NCI-H460 (cell line): ENCODE results near the gene KRT76. TPM values are rescaled to one million over a fixed set of nuclear protein-coding genes. Genes with fewer than 3 reads are reported as not detected.
"Not testable (repeated sequence)": the region's sequence is repeated elsewhere in the genome, so short reads cannot be mapped to it uniquely, and the experiment has no call there.

ENCODE experiments used
- DNase-seq: peaks from one replicate; pipeline ENCODE4 v3.0.0-alpha.2; 2016; ENCODE audit warnings: low read depth; ENCODE audit errors: extremely low read depth
- total RNA-seq: library from RNA; depleted of rRNA; stranded (reverse); fragments of >200 nt; shearing (Covaris generic); gene quantifications from 2 replicates; pipeline ENCODE4 v1.2.3, GENCODE V29; 2014

KRT76 gene
- total RNA-seq, 1 experiment from 2014 or later = not detected

DNA sequence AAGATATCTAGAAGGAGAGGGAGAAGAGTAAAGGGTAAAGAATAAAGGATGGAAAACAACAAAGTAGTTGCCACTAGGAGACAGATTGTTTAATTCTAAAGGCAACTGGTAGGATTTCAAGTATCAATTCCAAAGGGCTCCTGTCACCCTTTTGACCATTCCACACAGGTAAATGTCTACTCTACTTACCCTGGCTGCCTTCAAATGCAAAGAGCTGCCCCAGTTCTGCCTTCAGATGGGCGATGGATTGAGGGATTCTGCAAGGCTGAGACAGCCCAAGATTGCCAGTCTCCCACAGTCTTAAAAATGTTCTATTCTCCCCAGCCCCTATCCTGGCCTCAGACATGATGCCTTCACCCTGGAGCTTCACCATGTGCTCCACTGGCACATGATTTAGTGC, 11.4 kb downstream of the KRT76 start:
- DNase-seq = no peak

DNA sequence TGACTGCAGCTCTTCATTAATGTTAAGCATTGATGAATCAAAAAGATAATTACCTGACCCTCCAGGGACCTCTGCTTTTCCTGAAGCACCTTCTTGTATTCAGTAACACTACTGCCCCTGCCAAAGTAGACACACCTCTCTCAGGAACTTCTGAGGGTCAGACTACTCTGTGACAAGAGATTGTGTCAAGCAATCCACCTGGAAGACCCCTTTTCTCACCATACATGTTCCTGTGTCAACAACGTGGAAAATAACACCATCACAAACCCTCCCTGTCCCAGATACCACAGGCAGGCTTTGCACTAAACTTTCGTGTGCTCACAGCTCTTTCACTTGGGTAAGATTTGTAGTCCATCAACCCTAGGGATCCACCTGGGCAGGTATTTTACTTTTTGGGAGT, 13.2 kb downstream of the KRT76 start:
- DNase-seq = no peak

DNA sequence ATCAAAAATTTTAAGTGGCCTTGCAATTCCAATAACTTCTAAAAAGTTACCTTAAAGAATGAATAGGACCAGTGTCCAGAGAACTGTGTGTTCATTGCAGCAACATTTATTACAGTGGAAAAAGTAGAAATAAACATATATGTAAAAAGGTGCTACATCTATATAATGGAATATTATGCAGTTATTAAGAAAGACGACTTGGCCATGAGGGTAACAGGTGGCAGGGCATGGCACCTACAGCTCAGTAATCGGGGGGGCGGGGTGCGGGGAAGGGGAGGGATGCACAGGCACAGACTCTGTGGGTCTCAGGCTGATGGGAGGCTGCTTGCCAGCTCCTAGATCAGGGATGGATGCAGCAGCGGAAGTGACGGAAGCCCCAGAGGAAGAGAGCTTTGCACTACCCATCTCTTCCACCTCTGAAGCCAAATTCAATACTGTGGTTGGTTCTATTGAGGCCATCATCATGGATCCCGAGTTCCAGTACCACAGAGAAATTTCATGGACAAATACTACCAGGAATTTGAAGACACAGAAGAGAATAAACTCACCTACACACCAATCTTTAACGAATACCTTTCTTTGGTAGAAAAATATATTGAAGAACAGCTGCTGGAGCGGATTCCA, 14.0 kb downstream of the KRT76 start:
- DNase-seq = no peak

DNA sequence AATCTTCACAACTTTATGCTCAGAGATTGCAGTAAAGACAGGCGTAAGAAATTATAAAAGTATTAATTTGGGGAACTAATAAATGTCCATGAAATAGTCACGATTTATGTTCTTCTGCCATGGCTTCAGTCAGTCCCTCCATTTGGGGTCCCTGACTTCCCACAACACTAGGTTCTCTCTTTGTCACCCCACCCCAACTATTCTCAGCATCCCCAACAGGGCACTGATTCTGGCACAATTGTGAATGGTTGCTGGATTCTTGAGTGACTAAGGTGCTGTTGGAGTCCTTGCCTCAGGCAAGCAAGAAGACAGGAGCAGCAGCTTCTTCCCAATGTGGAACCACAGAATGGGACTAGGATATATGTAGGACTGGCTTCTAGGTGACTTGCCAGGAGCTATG, 15.3 kb downstream of the KRT76 start:
- no peak for DNase-seq

DNA sequence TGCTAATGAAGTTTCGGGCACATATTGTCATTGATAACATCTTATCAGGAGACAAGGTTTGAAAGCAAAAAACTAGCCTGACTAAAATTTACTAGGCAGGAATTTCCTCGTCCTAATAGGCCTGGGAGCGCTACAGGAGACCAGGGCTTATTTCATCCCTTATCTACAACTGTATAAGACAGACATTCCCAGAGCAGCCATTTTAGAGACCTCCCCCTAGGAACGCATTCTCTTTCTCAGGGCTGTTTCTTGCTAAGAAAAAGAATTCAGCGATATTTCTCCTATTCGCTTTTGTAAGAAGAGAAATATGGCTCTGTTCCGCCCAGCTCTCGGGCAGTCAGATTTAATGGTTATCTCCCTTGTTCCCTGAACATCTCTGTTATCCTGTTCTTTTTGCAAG, 15.9 kb downstream of the KRT76 start:
- not testable (repeated sequence) for DNase-seq

DNA sequence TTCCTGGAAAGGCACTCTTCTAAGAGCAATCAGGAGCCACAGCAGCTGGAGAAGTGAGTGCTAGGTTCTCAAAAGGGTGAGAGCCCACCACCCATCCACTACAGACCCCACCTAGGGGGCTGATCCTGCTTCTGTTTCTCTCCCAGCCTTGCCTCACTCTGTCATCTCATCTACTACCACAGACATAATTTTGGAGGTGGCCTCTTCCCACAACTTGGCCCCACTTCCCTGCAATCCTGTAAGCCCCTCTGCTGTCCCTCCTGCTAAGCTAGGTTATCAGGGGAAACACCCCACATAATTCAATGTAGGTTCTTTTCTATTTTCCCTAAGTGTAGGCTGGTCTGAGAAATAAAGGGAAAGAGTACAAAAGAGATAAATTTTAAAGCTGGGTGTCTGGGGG, 16.5 kb downstream of the KRT76 start:
- no peak for DNase-seq

DNA sequence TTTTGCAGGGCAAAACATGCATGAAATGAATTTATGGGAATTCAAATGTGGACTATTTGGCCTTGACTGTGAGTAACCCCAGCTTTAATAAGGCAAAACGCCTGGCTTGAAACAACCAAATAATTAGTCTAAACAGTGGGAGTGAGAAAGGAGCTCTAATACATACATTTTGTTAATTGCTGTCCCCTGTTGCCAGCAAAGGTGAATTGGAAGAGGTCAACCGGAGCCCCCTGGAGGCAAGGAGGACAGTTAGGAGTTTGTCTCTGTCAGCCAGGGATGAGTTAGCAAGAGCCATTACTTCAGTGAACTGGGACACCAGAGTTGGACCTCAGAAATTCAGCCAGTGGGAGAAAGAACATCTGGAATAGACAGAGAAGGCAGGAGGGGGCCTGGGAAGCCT, 17.4 kb downstream of the KRT76 start:
- no peak for DNase-seq

DNA sequence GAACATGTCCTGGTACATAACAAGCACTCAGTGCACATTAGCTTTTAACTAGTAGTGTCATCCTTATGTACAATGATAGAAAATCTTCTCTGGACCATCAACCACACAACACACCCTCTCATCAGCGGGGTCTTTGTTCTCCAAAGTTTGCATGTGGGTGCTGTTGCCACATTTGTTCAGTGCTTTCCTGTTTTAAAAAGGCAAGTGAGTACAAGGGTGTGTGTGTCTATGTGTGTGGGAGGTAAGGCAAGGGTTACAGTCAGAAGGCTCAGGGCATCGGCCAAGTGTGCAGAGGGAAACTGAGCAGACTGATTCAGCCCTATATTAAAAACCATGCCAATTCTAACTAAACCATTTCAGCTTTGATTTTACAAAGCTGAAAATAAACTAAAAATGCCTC, 17.9 kb downstream of the KRT76 start:
- DNase-seq = no peak

DNA sequence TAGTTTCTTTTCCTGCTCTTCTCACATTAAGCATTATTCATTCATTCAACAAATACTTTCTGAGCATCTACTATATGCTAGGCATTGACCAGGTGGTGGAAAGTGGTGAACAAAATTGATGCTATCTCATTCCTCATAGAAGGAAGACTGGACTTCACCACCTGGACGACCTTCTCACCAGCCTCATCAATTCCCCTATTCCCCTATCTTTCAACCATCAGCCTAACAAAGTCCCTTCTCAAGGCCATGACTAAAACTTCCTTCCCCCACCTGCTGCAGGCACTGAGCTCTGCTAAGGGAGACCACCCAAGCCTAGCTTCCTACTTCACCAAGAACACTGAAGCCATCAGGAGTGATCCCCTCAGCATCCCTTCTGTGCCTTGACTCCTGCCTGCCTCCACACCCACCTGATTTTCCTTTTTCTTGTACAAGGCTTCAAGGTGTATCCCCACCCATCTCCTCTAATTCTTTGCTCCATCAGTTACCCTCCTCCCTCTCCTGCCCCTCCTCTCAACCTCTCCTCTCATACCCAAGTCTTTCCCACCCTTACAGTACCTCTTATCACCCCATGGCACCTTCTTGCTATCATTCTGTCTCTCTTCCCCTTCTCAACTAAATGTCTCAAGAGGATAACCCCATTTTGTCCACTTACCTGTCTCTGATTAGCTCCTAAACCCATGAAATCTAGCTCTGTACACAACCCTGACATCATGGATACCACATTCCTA, 19.5 kb downstream of the KRT76 start:
- DNase-seq = no peak

DNA sequence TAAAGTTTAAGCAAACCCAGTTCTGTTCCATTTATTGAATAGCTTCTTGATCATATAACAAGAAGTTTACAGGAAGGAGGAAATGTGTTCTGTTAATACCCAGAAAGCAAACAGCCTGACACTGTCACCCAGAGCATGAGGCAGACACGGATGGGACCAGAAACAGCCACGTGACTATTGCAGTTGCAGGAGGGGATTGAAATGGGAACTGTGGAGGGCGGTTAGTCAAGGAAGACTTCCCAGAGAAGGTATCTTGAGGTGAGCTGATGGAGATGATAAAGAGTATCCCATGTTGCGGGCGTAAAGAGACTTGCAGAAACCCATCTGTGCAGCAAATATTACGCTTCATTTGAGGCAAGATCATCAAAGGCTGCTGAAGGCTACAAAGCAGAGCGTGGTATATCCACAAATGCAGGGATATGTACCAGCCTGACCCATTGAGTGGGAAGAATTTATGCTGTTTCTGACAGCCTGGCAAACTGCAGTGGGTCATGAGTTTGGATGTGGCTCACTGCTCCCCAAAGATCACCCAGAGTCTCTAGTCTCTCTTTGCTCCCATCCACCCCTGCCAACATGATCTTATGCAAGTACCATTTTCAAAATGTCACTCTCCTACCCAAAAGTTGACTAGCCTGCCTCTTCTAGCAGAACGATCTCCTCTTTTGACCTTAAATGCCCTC, 20.7 kb downstream of the KRT76 start:
- DNase-seq = no peak

DNA sequence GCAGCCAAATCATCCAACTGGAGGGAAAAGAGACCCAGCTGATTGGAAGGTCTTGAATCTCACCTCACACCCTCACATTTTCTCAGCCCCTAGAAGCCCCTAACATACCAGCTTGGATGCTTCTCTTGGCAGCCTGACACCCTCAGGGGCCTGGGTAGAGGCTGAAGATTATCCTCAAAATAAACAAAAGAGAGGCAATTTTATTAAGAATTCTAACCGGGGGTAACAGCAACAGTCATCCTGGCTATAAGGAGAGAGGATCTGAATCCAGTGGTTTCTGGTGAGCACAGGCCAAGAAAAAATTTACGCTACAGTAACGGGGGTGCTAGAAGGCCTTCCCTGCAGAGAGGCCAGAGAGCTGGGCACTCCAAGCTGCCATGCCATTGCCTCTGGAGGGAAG, 21.6 kb downstream of the KRT76 start:
- DNase-seq = no peak

DNA sequence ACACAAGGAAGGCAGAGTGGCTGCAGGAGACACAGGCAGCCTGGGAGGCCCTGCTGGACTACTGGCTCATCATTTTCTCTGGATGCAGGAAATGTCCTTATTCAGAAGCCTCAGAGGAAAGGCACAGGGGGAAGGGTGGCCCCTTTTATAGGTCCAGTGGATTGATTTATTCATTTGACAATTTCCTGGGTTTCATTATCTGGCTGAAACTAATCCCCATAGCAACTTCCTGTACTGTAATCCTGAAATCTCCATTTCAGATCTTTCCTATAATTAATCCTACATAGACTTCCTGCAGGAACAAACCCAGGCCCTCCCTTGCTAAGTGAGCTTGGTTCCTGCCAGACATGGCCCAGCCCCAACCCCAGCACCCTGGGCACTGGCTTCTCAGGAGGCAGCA, 23.0 kb downstream of the KRT76 start:
- no peak for DNase-seq

DNA sequence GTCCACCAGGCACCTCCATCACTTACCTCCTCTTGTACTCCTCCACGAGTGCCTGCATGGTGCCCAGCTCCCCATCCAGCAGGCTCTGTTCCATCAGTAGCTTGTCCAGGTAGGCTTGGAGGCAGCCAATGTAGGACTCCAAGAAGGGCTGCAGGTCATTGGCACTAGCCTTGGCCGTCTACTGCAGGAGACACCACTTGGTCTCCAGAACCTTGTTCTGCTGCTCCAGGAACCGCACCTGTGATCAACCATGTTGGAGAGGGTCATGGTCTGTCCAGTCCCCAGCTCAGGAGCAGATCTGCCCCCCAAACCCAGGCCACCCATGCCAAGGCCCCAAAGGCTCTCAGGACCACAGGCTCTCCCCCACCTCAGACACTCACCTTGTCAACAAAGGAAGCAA, 23.9 kb downstream of the KRT76 start:
- DNase-seq = no peak

DNA sequence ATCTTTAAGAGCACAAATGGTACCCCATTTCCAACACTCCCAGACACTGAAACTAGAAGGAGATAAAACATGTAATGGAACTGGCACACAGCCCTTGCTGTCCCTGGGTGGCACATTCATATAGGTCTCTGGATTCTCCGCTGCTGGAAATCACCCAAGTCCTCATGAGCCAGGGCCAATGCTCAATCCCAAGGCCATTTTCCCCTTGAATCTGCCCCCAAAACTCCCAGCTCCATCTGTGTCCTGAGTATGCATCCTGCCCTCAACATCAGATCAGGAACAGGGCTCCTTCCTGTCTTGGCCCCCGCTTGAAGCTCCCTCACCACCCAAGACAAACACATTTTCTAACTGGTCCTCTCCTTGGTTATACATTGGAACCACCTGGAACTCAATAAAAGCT, 24.6 kb downstream of the KRT76 start:
- no peak for DNase-seq

DNA sequence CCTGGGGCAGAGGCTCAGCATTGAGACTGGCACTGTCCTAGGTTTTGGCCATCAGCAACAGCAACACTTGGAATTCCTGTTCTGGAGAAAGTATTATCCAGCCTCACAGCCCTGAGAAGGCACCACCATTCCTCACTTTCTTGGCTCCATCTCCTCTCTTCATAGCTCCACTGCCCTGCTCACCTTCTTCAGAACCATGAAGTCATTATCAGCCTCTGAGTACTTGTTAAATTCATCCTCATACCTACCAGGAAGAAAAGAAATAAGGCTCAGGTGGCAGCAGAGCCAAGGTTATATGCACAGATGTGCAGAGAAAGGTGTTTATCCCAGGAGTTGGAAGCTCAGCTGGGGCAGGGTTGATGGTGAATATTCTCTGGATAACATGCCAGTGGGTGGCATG, 25.4 kb downstream of the KRT76 start:
- no peak for DNase-seq

DNA sequence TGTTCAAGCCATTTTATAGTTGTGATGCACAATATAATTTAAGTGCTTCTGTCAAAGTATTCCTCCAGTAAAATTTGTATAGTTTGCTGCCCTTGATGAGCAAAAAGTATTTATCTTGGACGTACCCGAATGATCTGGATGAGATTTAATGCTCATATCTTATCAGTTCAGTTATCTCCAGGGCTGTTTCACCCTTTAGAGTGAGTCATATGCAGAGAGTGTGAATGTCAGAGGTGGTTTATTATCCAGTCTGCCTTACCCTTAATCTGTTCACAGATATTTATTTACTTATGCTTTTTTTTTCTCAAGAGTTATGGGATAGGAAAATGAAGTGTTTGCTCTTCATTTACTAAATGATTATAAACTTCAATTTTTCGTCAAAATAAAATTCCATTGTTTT, 26.6 kb downstream of the KRT76 start:
- DNase-seq = not testable (repeated sequence)

DNA sequence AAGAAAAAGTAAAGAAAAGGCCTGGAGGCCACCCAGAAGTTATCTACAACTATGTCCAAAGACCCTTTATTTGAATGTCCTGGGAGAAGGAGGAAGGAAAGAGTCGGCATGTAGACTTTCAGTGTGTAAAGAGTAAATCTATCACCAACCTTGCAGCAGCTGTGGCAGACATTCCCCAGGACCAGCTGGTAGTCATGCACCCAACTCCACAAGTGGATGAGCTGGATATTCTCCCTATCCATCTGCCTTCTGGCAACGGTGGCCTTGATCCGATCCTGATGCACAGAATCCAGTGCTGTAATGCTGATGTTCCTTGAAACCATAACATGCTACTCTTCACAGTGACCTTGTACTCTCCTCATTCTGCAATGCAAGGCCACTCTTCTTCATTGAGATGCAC, 27.3 kb downstream of the KRT76 start:
- no peak for DNase-seq

DNA sequence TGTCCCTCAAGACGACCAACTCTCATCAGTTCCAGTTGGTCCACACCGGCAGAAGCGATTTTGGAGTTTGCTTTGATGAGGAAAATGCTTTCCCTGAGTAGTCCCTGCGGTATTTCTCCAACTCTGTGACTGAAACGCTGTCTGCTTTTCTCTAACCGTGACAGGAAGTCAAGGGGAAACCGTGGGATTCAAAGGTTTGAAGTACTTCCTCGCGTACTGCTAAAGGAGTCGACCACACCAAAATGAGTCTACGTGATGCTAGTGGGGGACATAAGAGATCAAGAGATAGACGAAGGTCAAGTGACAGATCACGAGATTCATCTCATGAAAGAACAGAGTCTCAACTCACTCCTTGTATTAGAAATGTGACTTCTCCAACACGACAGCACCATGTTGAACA, 28.6 kb downstream of the KRT76 start:
- DNase-seq = no peak

DNA sequence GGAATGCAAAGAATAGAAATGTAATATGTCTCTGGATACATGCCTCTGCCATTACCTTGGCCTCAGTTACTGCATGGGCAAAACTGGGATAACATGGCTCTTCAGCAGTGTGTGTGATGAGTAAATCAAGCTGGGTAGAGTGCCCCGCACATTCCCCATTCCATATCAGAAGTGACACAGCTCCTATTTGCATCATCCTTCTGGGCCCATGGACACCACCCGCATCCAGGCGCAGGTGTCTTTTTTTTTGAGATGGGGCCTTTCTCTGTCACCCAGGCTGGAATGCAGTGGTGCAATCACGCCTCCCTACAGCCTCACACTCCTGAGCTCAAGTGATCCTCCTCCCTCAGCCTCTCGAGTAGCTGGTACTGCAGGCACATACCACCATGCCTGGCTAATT, 31.6 kb downstream of the KRT76 start:
- no peak for DNase-seq

DNA sequence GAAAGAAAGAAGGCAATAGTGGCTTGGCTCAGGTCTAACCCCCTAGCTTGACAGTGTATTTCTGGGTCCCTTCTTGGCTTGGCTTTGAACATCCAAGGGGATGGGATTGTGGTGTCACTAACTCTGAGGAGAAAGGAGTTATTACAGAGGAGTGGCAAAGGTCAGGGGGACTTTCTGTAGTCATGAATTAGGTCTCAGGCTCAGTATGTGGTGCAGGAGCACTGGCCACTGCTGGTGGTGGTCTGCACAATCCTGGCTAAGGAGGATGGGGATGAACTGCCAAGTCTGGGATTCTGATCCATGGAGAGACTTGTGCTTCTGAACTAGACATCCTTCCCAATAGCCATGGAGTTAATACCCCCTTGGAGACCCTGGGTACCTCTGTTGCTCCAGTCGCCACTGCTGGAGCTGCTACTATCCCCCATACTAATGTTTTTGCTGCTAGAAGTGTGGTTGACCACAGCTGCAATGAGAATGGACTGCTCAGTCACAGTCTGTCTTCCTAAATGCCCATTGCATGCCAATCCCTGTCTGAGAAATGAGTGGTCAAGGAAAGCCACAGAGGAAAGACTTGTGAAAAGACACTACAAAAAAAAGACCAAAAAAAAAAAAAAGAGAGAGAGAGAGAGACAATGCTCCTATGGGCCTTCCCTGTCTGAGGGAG, 32.5 kb downstream of the KRT76 start:
- DNase-seq = no peak

DNA sequence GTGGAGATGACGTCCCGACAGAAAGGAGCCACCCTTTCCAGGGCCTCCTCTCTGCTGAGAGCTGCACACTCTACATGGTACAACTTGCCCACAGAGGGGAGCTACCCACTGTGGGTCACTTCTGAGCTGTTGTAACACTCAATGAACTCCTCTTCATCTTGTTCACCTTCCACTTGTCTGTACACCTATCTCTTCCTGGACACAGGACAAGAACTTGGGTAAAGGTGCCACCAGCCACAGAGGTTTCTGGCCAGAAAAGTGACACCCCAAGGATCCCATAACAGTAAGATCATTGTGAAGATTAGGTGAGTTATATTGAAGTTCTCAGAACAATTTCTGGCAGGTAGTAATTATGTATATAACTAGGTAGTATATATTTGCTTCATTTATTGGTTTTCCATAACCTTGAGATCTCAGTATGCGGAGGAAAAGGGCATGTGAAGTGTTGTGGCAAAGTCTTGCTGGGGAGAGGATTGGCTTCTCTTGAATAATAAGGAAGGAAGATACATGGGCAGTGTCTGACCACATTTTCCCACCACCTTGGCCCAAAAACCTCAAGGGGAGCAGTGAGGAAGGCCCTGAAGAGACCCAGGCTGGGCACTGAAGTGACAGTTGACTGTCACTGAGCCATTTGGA, 34.2 kb downstream of the KRT76 start:
- DNase-seq = no peak
